ENCODE data around the gene HLA-DOB. TPM values are rescaled to one million over a fixed set of nuclear protein-coding genes. Genes with fewer than 3 reads are reported as not detected.

Gene HLA-DOB
- total RNA-seq: 0.29 TPM in 1 of 2 replicates, not detected in the other

GRCh38 chr6:32816746-32817204 is at the start of gene HLA-DOB:
HLA-DOB (minus strand) TSS chr6:32817002; CDS start chr6:32816951, 51 bp downstream.

GRCh38 chr6:32853541-32854375 is 37.0 kb upstream of the HLA-DOB start, which contains the start of the genes PSMB9 and TAP1:
PSMB9 (plus strand) TSS chr6:32854192; CDS start chr6:32854230, 38 bp downstream.
TAP1 (minus strand) TSS chr6:32853704; CDS start chr6:32853636, 68 bp downstream.

GRCh38 chr6:32843979-32844838 is 27.4 kb upstream of the HLA-DOB start, which contains the start of gene PSMB8:
PSMB8 (minus strand) TSS chr6:32844047; CDS start chr6:32843996, 51 bp downstream.

GRCh38 chr6:32838114-32838958 is 21.5 kb upstream of the HLA-DOB start, which contains the start of gene TAP2:
TAP2 (minus strand) TSS chr6:32838739; CDS start chr6:32838233, 506 bp downstream.

GRCh38 chr6:32763421-32763820 is 53.4 kb downstream of the HLA-DOB start, which contains the start of gene HLA-DQB2:
HLA-DQB2 (minus strand) TSS chr6:32763532; CDS start chr6:32763470, 62 bp downstream.

Other genes starting within 250 kb of the HLA-DOB start
- gene HLA-DRB1, start 227.2 kb downstream of the HLA-DOB start, total RNA-seq: 0.17 TPM in 1 of 2 replicates, not detected in the other
- gene HLA-DQA1, start 179.6 kb downstream of the HLA-DOB start, total RNA-seq: not detected in 2 replicates
- gene HLA-DQB1, start 150.3 kb downstream of the HLA-DOB start, total RNA-seq: not detected in 2 replicates
- not detected in 2 replicates for gene HLA-DQA2, start 75.6 kb downstream of the HLA-DOB start, total RNA-seq
- gene HLA-DQB2, start 53.5 kb downstream of the HLA-DOB start, total RNA-seq: not detected in 2 replicates
- gene TAP2, start 21.7 kb upstream of the HLA-DOB start, total RNA-seq: 24.3 and 29.1 TPM in 2 replicates
- 54.6 and 59.8 TPM in 2 replicates for gene PSMB8, start 27.0 kb upstream of the HLA-DOB start, total RNA-seq
- 40.3 and 73.8 TPM in 2 replicates for gene TAP1, start 36.7 kb upstream of the HLA-DOB start, total RNA-seq
- gene PSMB9, start 37.2 kb upstream of the HLA-DOB start, total RNA-seq: 37.2 and 42.3 TPM in 2 replicates
- gene HLA-DMB, start 124.0 kb upstream of the HLA-DOB start, total RNA-seq: 0.50 and 1.5 TPM in 2 replicates
- 4.7 and 14.1 TPM in 2 replicates for gene HLA-DMA, start 136.1 kb upstream of the HLA-DOB start, total RNA-seq
- gene BRD2, start 151.6 kb upstream of the HLA-DOB start, total RNA-seq: 102 and 104 TPM in 2 replicates
- under 0.01 TPM in 1 of 2 replicates, not detected in the other for gene HLA-DOA, start 192.6 kb upstream of the HLA-DOB start, total RNA-seq